GM08714 (cell line): ENCODE measurements around the gene SCML1.

Experiments used
- H3K4me3 ChIP-seq: fragments of 200-500 bp; sonication (Bioruptor generic); 2 replicates; pipeline ENCODE4 v1.5.1; 2014; ENCODE audit warnings: mild to moderate bottlenecking, low read length, inconsistent platforms
- ZNF274 ChIP-seq: IDR thresholded peaks from 2 replicates; pipeline ENCODE4 v1.6.1; 2012; ENCODE audit warnings: mild to moderate bottlenecking, low read depth, low read length

The SCML1 gene

DNA sequence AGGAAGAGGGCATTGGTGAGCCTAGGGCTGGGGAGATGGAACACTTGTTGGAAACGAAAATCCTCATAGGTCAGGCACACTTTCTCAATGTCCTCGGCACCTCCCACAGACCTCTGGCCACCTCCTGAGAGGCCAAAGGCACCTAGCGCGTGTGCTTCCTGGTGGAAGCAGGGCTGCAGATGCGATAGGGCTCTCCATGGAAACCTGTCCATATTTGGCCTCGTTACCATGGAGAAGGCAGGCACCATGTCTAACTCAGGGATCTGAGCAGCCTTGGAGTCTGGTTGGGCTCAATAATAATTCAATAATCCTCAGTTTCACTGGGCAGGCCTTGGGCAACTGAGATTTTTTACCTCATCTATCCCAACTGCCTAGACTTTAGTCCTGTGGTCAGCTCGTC, 65.5 kb downstream of the SCML1 start:
- no peak for TF ChIP-seq ZNF274
- H3K4me3 ChIP-seq: no peak overlapping the region

- no peak overlapping the region for H3K4me3 ChIP-seq
- TF ChIP-seq ZNF274: no peak
Observed at GRCh38 chrX:17803449-17803848, 66.2 kb downstream of the SCML1 start.
